ENCODE data around the gene PCDHGB7.
"Not testable (repeated sequence)": the region's sequence is repeated elsewhere in the genome, so short reads cannot be mapped to it uniquely, and the experiment has no call there.

The PCDHGB7 gene

GRCh38 chr5:141427783-141428426 lies 10.4 kb downstream of the PCDHGB7 start:
- DNase-seq (ENCODE audit: low spot score), result no peak
- no peak for TF ChIP-seq CTCF (IDR thresholded peaks at IDR 0.05; ENCODE audit: extremely low read depth, missing control alignments)

GRCh38 chr5:141430332-141431113 lies 13.0 kb downstream of the PCDHGB7 start, which contains the start of gene PCDHGA12:
PCDHGA12 (plus strand) TSS chr5:141430507; CDS start chr5:141430760, 253 bp downstream.
- peak; percentile 50 for TF ChIP-seq CTCF (IDR thresholded peaks at IDR 0.05; ENCODE audit: extremely low read depth, missing control alignments)
- peak; percentile 89 for DNase-seq (ENCODE audit: low spot score)

- DNase-seq (ENCODE audit: low spot score), result peak; percentile 62
- no peak for TF ChIP-seq CTCF (IDR thresholded peaks at IDR 0.05; ENCODE audit: extremely low read depth, missing control alignments)
These were observed 13.8 kb downstream of the PCDHGB7 start for GRCh38 chr5:141431286-141431685.

- DNase-seq (ENCODE audit: low spot score), result not testable (repeated sequence)
These were observed 14.8 kb downstream of the PCDHGB7 start for GRCh38 chr5:141432308-141432707.

- DNase-seq (ENCODE audit: low spot score), result not testable (repeated sequence)
These were observed 15.2 kb downstream of the PCDHGB7 start for GRCh38 chr5:141432726-141433125.

GRCh38 chr5:141434006-141434405 lies 16.5 kb downstream of the PCDHGB7 start:
- DNase-seq (ENCODE audit: low spot score), result no peak
- TF ChIP-seq CTCF (IDR thresholded peaks at IDR 0.05; ENCODE audit: extremely low read depth, missing control alignments), result no peak

- no peak for DNase-seq (ENCODE audit: low spot score)
These were observed 19.7 kb downstream of the PCDHGB7 start for GRCh38 chr5:141437221-141437620.

More at GRCh38 chr5:141437221-141437620, 19.7 kb downstream of the PCDHGB7 start:
- no peak for TF ChIP-seq CTCF (IDR thresholded peaks at IDR 0.05; ENCODE audit: extremely low read depth, missing control alignments)
